Lung (tissue), 12 donors: ENCODE results near the gene YTHDF1. TPM values are rescaled to one million over a fixed set of nuclear protein-coding genes. Genes with fewer than 3 reads are reported as not detected.

Source experiments
- ATAC-seq: fragments of 200-7000 bp; cut with Tn5 transposase; one replicate; pipeline ENCODE4 v1.9.1; 2020; ENCODE audit warnings: moderate number of reproducible peaks; ENCODE audit not compliant: insufficient read depth, low FRiP score
- DNase-seq, 3 donors: peaks; one replicate each; pipeline ENCODE4 v3.0.0-alpha.2; 2013 to 2017
- H3K27ac ChIP-seq, 2 donors: one replicate each; pipeline ENCODE4 v1.5.1; 2013; ENCODE audit warnings: mild to moderate bottlenecking in 2 of 2, moderate library complexity in 2 of 2, control low read depth in 1 of 2, inconsistent platforms in 1 of 2, low read depth in 1 of 2, low read length in 1 of 2
- H3K27me3 ChIP-seq, 3 donors: one replicate each; pipeline ENCODE4 v1.5.1; 2013; ENCODE audit warnings: low read length in 2 of 3; ENCODE audit not compliant: control insufficient read depth in 3 of 3, insufficient read depth in 3 of 3
- H3K36me3 ChIP-seq, 4 donors: one replicate each; pipeline ENCODE4 v1.5.1; 2013; ENCODE audit warnings: low read length in 4 of 4, mild to moderate bottlenecking in 1 of 4, moderate library complexity in 1 of 4; ENCODE audit not compliant: control insufficient read depth in 4 of 4, insufficient read depth in 4 of 4
- H3K4me1 ChIP-seq, 5 donors: one replicate each; pipeline ENCODE4 v1.5.1; 2013; ENCODE audit warnings: low read length in 5 of 5, mild to moderate bottlenecking in 2 of 5, moderate library complexity in 1 of 5; ENCODE audit not compliant: control insufficient read depth in 5 of 5, insufficient read depth in 5 of 5
- H3K4me3 ChIP-seq: one replicate; pipeline ENCODE4 v1.5.1; 2013; ENCODE audit warnings: mild to moderate bottlenecking, control low read depth, moderate library complexity
- H3K9ac ChIP-seq, 2 donors: one replicate each; pipeline ENCODE4 v1.5.1; 2013; ENCODE audit warnings: low read length in 2 of 2, control low read depth in 1 of 2; ENCODE audit not compliant: insufficient read depth in 1 of 2
- H3K9me3 ChIP-seq, 4 donors: one replicate each; pipeline ENCODE4 v1.5.1; 2013; ENCODE audit warnings: low read length in 3 of 4, mild to moderate bottlenecking in 1 of 4, moderate library complexity in 1 of 4; ENCODE audit not compliant: control insufficient read depth in 4 of 4, insufficient read depth in 3 of 4
- WGBS, 2 donors: extraction: QIAGEN DNeasy Blood & Tissue Kit; methylation state at CpG; one replicate each; pipeline ENCODE4 v1.1.7; 2013; 5-methylcytosine and 5-hydroxymethylcytosine counted together
- polyA plus RNA-seq, 2 donors: library from polyadenylated mRNA; stranded (reverse); fragments of 200-250 nt; gene quantifications; one replicate each; pipeline ENCODE4 v1.2.1, GENCODE V29; 2013
- total RNA-seq, 2 donors: library from RNA; depleted of rRNA in 1 of 2; stranded (reverse); fragments of >200 nt in 1 of 2; gene quantifications; one replicate each; pipeline ENCODE4 v1.2.1, GENCODE V29; 2014 to 2021
- TF ChIP-seq, protein P1 (sequence below): IDR thresholded peaks from 2 replicates; pipeline ENCODE4 v1.5.1; 2012; ENCODE audit warnings: mild to moderate bottlenecking; ENCODE audit errors: control extremely low read depth, extremely low read depth
- donor health status: control.
- donor health status: control.
- donor health status: Bipolar disorder and iron deficiency.
- donor health status: healthy.
- donor health status: DM: yes; HTN: yes; CAD: no.

YTHDF1 gene
- total and polyA plus RNA-seq, 4 donors: 21.9 to 33.8 (median 24.1) TPM

DNA sequence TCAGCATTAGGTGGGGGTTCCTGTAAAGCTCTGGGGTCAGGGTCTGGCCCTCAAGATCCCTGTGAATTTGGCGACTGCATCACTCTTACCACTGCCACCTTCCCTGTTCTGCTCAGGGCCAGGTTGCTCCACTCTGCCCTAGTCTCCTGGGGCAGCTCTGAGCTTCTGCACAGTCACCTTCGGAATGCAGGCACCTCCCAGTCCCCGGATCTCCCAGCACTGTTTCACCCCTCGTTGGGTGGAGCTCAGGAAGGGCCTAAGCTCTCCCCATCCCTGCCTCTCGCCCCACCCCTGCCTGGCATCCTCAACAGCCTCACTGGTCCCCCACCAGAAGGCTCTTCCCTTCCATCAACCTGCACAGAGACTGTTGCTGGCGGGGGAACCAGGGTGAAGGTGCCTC is 46.2 kb downstream of the YTHDF1 start:
- Histone ChIP-seq H3K4me3 (no peak overlapping the region), H3K9me3 (peaks cover 0 to 5% (median 0%) of the 10 kb centered on the region in 4 donors), H3K9ac (no peak overlapping the region), H3K36me3 (no peaks in the 10 kb centered on the region), H3K27me3 (peaks cover 9 to 36% (median 15%) of the 10 kb centered on the region in 3 donors), H3K4me1 (no peaks in the 10 kb centered on the region), H3K27ac (no peak overlapping the region)
- WGBS, 2 donors: 40 to 62% methylated on average over 6 of the region's 6 CpGs
- DNase-seq: no peak
- ATAC-seq: no peak
- TF ChIP-seq, protein P1, sequence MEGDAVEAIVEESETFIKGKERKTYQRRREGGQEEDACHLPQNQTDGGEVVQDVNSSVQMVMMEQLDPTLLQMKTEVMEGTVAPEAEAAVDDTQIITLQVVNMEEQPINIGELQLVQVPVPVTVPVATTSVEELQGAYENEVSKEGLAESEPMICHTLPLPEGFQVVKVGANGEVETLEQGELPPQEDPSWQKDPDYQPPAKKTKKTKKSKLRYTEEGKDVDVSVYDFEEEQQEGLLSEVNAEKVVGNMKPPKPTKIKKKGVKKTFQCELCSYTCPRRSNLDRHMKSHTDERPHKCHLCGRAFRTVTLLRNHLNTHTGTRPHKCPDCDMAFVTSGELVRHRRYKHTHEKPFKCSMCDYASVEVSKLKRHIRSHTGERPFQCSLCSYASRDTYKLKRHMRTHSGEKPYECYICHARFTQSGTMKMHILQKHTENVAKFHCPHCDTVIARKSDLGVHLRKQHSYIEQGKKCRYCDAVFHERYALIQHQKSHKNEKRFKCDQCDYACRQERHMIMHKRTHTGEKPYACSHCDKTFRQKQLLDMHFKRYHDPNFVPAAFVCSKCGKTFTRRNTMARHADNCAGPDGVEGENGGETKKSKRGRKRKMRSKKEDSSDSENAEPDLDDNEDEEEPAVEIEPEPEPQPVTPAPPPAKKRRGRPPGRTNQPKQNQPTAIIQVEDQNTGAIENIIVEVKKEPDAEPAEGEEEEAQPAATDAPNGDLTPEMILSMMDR: no peak

DNA sequence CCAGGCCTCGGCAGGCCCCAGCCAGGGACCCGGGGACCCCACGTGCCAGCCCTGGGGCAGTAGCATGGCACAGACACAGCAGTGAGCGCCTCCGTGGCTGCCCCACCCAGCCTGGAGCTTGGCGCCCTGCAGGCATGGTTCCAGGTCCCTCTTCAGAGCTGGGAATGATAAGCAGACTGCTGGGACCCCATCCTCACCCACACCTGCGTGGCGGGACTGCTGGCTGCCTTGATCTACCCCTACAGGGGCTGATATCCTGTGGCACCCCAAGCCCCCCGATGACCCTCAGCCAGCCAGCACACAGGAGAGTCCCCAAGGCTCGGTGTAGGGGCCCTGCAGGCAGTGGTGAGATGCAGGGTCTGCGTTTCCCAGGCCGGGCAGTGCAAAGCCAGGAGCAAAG is 47.1 kb downstream of the YTHDF1 start:
- H3K27me3 ChIP-seq: peaks cover 4 to 27% (median 7%) of the 10 kb centered on the region in 3 donors
- no peaks in the 10 kb centered on the region for H3K4me1 ChIP-seq
- H3K9me3 ChIP-seq: peaks cover 0 to 4% (median 0%) of the 10 kb centered on the region in 4 donors
- 71 to 81% methylated on average over 12 of the region's 12 CpGs for WGBS, 2 donors
- H3K9ac ChIP-seq: no peak overlapping the region
- ATAC-seq (no peak), DNase-seq (no peak)
- TF ChIP-seq, protein P1: no peak
- H3K36me3 ChIP-seq: no peaks in the 10 kb centered on the region
- no peak overlapping the region for H3K27ac ChIP-seq
- no peak overlapping the region for H3K4me3 ChIP-seq

DNA sequence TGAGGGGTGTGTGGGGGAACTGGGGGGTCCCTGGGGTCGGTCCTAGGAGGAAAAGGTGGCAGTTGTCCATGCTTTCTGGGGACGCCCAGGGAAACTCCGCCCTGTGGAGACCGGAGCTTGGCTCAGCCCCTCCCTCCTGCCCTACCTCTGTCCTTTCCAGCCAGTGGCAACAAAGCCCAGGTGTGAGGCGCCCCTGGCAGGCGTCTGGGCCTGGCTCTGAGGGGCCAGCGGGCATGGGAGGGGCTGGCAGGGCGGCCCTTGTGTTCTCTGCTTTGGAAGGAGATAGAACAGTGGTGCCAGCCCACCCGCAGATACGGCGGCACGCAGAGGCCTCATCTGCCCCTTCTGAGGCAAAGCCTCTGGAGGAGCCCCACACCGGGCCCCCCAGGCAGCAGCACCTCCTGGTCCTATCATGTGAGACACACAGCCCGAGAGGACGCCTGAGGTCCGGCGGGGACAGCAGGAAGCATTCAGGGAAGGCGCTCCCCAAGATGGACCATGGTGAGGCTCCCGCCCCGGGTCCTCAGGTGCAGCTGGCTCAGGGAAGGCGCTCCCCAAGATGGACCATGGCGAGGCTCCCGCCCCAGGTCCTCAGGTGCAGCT is 47.9 kb downstream of the YTHDF1 start:
- Histone ChIP-seq H3K9me3 (peaks cover 0 to 4% (median 0%) of the 10 kb centered on the region in 4 donors), H3K27ac (no peak overlapping the region), H3K36me3 (no peaks in the 10 kb centered on the region), H3K4me1 (no peaks in the 10 kb centered on the region), H3K27me3 (peaks cover 0 to 25% (median 4%) of the 10 kb centered on the region in 3 donors), H3K9ac (no peak overlapping the region), H3K4me3 (no peak overlapping the region)
- ATAC-seq: no peak
- DNase-seq: no peak
- 79 to 81% methylated on average over 22 to 23 of the region's 23 CpGs for WGBS, 2 donors
- TF ChIP-seq, protein P1: no peak
